RWPE2 (cell line): ENCODE results near the gene CPNE6.
A peak's percentile ranks its signal among the peaks of the same experiment; 100 is the strongest.

ENCODE experiments used
- ATAC-seq: fragments of 200-7000 bp; cut with Tn5 transposase; 3 replicates; pipeline ENCODE4 v1.9.1; 2021; ENCODE audit warnings: low read depth
- DNase-seq: peaks from one replicate; pipeline ENCODE4 v3.0.0-alpha.2; 2020; ENCODE audit warnings: low spot score
- H3K27ac ChIP-seq: fragments of 450-650 bp; 2 replicates; pipeline ENCODE4 v1.5.1; 2017; ENCODE audit warnings: mild to moderate bottlenecking; ENCODE audit not compliant: poor library complexity, severe bottlenecking
- H3K27me3 ChIP-seq: fragments of 250-450 bp; sonication (Bioruptor Pico); 2 replicates; pipeline ENCODE4 v1.5.1; 2021; ENCODE audit warnings: mild to moderate bottlenecking, moderate library complexity; ENCODE audit not compliant: insufficient read depth, poor library complexity, severe bottlenecking
- H3K36me3 ChIP-seq: fragments of 250-450 bp; sonication (Bioruptor Pico); 2 replicates; pipeline ENCODE4 v1.5.1; 2020; ENCODE audit warnings: low read depth, mild to moderate bottlenecking, moderate library complexity
- H3K4me1 ChIP-seq: fragments of 250-450 bp; sonication (Bioruptor Pico); 2 replicates; pipeline ENCODE4 v1.5.1; 2021; ENCODE audit warnings: mild to moderate bottlenecking, moderate library complexity; ENCODE audit not compliant: insufficient read depth, poor library complexity, severe bottlenecking
- H3K4me3 ChIP-seq: fragments of 250-450 bp; sonication (Bioruptor Pico); 2 replicates; pipeline ENCODE4 v1.5.1; 2021; ENCODE audit warnings: mild to moderate bottlenecking, moderate library complexity; ENCODE audit not compliant: severe bottlenecking
- H3K9me3 ChIP-seq: fragments of 250-450 bp; sonication (Bioruptor Pico); 2 replicates; pipeline ENCODE4 v1.5.1; 2021; ENCODE audit warnings: mild to moderate bottlenecking, moderate library complexity; ENCODE audit not compliant: severe bottlenecking
- CTCF ChIP-seq: fragments of 450-650 bp; IDR thresholded peaks from one replicate; pipeline ENCODE4 v1.5.1; 2017; ENCODE audit warnings: mild to moderate bottlenecking, moderate library complexity; ENCODE audit not compliant: poor library complexity, severe bottlenecking

The CPNE6 gene

GRCh38 chr14:24064856-24065255 is 6.5 kb upstream of the CPNE6 start:
- peak; percentile 52 for DNase-seq
- H3K36me3 ChIP-seq = no peaks in the 10 kb centered on the region
- H3K27me3 ChIP-seq = no peaks in the 10 kb centered on the region
- no peak for ATAC-seq
- H3K4me1 ChIP-seq = no peaks in the 10 kb centered on the region
- H3K27ac ChIP-seq = no peak overlapping the region
- H3K9me3 ChIP-seq = no peaks in the 10 kb centered on the region
- H3K4me3 ChIP-seq = no peak overlapping the region
- TF ChIP-seq CTCF = no peak

GRCh38 chr14:24065408-24065807 is 6.0 kb upstream of the CPNE6 start:
- no peaks in the 10 kb centered on the region for H3K36me3 ChIP-seq
- no peaks in the 10 kb centered on the region for H3K4me1 ChIP-seq
- no peak overlapping the region for H3K4me3 ChIP-seq
- DNase-seq = peak; percentile 68
- H3K27me3 ChIP-seq = no peaks in the 10 kb centered on the region
- H3K27ac ChIP-seq = no peak overlapping the region
- ATAC-seq = no peak
- TF ChIP-seq CTCF = no peak
- no peaks in the 10 kb centered on the region for H3K9me3 ChIP-seq

- no peak for ATAC-seq
- Histone ChIP-seq H3K4me3 (no peak overlapping the region), H3K27me3 (no peaks in the 10 kb centered on the region), H3K36me3 (no peaks in the 10 kb centered on the region), H3K9me3 (no peaks in the 10 kb centered on the region), H3K4me1 (no peaks in the 10 kb centered on the region), H3K27ac (no peak overlapping the region)
- peak; percentile 42 for DNase-seq
- TF ChIP-seq CTCF = no peak
These were observed 4.7 kb upstream of the CPNE6 start for GRCh38 chr14:24066496-24067132.

GRCh38 chr14:24067133-24068082 is 4.0 kb upstream of the CPNE6 start:
- Histone ChIP-seq H3K4me1 (no peaks in the 10 kb centered on the region), H3K36me3 (no peaks in the 10 kb centered on the region), H3K27ac (no peak overlapping the region), H3K4me3 (no peak overlapping the region), H3K27me3 (no peaks in the 10 kb centered on the region), H3K9me3 (no peaks in the 10 kb centered on the region)
- DNase-seq (peak; percentile 59), ATAC-seq (no peak)
- TF ChIP-seq CTCF = no peak
